GM21367 (cell line): ENCODE data around the gene HIBADH.

Experiments
- ATAC-seq: cut with Tn5 transposase; IDR thresholded peaks from one replicate; pipeline ENCODE4 v1.9.1; 2021; ENCODE audit not compliant: unreplicated experiment

Gene HIBADH

DNA sequence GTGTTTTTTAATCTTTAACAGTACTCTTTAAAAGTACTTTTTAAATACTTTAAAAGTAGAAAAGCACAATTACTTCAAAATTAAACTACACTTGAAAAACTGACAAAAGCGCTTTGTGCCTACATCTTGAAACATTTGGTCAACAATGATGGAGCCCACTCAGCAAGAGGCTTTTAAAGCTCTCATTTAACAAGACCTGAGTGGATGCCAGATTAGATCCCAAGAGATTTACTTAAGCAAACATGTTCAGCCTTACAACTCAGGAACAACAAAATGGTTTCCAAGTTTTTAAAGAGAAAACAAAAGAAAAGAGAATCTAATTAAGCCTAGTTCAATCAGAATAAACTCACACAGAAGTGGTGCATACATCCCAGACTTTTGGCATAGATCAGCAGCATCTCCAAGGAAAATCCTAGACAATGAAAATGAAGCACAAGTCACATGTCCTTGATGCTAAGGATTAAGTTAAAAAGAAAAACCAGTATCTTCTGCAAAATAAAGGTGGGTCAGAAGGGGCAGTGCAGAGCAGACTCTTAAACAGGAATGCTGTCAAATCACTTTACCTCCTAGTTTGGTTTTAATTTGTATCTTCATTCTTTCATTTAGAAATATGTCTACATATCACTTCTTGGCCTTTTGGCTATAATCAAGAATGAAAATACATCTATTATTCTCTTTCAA, 26.2 kb downstream of the HIBADH start:
- no peak for ATAC-seq

DNA sequence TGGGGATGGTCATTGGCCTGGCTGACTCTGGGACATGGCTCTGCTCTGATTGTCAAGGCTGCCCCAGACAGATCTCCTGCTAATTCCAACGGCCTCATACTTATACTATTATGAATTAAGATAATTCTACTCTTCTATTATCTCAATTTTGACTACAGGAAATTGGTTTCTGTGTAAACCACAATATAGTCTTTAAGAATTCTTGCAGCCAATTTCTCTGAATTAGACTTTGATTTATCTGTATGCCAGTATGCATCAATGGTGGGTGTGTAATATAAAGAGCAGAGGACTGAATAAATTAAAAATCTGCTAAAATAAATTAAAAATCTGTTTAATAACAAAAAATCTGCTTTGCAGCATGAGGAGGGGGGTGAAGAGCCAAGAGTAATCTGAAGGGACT, 27.0 kb downstream of the HIBADH start:
- no peak for ATAC-seq

DNA sequence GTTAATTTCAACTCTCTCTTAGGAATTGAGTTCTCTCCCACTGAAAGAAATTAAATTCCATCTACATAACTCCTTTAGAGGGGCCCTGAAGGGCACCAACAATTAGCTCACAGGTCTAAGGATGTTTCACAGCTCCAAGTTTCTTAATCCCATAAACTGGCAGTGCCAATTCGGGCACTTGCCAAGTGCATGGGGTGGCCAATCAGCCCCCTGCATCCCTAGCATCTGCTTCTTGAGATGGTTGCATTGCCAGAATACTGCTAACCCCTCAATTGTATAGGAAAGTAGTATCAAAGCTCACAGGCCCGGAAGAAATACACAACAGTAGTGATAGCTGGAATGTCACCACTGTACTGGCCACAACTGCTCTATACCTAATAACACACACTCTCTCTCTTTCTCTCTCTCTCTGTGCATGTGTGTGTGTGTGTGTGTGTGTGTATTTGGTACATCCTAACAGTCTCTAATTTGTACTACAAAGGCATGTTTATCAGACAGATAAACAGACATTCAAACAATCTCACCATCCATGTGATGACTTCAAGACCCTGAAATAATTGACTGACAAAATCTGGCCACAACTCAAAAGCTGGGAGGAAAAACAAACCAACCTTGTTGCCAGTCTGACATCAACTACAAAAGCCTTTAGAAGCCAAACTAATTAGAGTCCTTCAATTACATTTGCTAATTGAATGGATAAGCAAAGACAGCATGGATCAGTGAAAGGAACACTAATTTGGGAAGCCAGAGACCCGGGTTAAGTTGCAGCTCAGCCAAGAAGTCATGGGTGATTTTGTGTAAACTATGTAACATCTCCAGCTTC, 27.8 kb downstream of the HIBADH start:
- ATAC-seq, result no peak

DNA sequence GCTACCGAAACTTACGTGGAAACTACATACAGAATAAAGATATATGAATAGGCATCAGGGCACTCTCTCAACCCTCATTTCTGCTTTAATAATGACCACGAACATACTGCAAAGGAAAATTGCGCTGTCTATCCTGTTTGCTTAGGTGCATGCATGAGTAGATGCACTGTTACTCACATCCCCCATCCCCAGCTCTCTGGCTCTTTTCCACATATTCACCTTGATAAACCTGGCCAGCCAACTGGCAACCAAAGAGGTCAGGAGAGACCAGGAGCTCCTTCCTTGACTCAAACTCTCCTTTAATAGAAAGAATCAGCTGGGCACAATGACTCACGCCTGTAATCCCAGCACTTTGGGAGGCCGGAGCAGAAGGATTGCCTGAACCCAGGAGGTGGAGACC, 29.6 kb downstream of the HIBADH start:
- no peak for ATAC-seq

DNA sequence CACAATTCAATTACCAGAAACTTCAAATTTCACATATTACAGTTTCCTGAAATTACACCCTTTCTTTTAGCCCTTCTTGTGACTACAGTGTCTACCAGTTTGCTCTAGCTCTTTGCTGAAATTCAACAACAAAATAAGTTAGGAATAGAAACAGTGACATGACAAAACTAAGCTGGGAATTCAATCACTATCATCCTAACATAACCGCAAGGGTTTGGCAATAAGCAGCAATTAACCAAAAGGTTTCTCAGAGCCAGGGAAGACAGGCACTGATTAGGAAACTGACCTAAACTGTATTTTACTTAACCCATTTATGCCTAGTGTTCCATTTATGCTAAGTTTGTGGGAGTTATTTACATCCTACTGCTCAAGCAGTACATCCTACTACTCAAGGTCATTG, 31.3 kb downstream of the HIBADH start:
- ATAC-seq, result no peak

DNA sequence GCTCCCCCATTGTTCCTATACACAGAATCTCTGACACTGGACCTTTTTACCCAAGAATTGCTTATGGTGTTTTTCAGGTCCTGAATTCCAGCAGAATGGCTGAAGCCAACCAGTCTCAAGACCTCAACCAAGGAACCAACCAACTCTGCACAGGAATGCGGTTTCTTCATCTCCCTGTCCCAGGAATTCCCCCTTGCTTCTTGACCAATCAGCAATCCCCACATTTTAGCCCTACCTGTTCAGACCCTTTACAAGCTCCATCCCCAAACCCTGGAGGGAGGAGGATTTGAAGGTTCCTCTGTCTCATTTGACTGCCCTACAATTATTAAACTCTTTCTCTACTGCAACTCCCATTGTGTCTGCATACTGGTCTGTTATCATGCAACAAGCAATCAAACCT, 35.5 kb downstream of the HIBADH start:
- no peak for ATAC-seq

DNA sequence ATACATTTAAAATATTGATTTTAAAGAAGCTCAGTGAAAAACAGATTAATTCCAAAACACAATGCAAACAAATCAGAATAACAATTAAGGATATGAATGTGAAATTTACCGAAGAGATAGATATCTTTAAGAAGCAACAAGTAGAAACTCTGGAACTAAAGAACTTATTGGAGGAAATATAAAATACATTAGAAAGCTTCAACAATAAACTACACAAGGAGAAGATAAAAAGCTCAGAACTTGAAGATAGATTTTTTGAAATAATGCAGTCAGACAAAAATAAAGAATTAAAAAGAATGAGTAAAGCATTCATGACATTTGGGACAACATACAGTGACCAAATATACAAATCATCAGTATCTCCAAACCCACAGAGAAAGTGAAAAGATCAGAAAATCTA, 43.2 kb downstream of the HIBADH start:
- no peak for ATAC-seq

DNA sequence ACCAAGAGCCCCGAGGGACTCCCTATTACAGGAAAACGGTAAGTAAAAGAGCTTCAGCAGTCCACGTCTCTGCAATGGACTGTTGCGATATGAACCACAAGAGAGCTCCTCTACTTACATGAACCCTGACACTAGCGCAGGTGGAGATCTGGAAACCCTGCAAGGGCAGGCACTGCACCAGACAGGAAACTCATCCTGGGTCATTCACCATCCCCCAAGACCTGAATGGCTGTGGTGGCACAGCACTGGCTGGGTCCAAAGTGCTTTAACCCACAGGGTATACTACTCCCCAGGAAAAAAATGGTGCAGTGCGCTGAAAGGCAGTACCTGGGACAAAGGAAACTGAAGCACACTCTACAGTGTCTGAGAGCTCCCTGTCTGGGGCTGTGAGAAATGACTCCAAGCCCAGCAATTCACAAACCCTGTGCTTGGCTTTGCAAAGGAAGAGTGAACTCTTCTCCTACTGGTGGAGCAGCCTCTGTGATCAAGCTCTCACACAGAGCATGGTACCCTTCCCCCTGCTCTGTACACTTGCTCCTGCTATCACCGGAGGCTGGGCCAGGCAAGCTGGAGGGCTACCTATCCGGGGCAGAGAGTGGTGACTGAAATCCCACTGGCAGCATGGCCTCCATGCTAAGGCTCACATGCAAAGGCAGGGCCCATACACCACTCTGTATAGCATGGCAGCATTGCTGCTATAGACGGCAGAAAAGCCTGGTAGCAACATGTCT, 44.9 kb downstream of the HIBADH start:
- no peak for ATAC-seq

DNA sequence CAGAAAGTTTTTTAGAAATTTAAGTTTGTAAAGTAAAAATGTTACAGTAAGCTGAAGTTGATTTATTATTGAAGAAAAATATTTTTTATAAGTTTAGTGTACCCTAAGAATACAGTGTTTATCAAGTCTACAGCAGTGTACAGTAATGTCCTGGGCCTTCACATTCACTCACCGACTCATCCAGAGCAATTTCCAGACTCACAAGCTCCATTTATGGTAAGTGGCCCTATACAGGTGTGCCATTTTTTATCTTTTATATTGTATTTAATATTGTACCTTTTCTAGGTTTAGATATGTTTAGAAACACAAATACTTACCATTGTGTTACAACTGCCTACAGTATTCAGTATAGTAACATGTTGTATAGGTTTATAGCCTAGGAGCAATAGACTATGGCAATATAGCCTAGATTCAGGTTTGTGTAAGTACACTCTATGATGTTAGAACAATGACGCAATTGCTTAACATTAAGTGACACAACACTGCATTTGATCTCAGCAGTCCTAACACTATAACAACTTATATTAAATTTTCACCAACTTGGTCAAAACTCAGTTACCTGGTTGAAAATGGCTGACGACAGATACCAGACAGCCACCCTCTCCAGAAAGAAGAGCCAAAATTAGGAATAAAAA, 45.7 kb downstream of the HIBADH start:
- ATAC-seq, result no peak

DNA sequence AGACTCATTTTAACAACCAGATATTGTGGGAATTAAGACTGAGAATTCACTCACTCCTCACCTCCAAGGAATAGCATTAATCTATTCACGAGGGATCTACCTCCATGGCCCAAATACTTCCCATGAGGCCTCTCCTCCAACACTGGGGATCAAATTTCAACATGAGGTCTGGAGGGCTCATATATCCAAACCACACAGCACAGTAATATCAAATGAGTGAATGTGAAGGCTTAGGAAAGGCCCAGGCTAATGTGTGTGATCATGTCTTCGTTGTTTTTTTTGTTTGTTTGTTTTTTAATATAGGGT, 46.5 kb downstream of the HIBADH start:
- ATAC-seq, result no peak

DNA sequence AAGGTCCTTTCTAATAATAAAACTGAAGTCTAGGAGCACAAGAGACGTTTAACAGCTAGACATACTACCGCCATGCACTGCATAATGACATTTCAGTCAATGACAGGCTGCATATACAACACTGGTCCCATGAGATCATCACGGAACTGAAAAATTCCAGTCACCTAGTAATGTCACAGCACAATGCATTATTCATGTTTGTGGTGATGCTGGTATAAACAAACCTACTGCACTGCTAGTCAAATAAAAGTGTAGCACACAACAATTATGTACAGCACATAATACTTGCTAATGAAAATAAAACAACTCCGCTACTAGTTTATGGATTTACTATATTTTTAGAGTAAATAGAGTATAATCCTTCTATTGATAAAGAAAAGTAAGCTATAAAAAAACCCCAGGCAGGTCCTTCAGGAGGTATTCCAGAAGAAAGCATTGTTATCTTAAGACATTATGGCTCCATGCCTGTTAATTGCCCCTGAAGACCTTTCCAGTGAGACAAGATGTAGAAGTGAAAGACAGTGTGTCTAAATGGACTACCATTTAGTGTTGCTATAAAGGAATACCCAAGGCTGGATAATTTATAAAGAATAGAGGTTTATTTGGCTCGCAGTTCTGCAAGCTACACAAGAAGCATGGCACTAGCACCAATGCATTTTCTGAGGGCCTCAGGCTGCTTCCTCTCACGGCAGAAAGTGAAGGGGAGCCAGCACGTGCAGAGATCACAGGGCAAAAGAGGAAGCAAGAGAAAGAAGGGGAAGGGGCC, 47.1 kb downstream of the HIBADH start:
- no peak for ATAC-seq

DNA sequence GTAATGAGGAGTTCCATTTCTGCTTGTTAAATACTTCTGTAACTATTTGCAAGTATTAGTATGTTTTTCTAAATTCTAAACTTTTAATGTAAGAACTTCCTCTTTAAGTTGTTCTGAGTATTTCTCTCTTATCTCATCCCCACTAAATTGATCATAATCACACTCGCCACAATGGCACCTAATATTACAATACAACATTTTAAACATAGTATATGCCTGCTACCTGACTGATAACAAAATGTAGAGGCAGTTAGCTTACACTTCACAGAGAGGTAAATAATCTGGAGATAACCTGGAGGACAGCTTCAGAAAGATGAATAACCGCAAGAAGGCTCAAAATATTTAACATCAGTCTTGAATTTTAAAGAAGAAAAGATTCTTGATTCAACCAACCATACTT, 48.6 kb downstream of the HIBADH start:
- ATAC-seq, result no peak

DNA sequence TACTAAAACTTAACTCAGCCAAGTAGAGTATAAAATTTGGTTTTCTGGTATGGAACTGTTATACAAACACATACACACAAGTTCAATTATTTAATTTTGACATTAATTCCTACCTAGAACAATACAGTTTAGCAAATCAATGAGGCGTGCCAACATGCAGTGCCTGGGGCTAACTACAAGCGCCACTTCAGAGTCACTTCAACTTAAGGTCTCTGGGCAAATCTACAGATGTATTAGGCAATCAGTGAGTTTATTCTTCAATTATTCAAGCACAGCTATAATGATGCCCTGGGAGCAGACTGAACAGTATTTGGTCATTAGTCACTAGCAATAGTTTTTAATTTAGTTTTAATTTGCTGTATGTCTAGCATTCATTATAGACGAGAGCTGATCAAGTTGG, 51.6 kb downstream of the HIBADH start:
- ATAC-seq, result no peak

DNA sequence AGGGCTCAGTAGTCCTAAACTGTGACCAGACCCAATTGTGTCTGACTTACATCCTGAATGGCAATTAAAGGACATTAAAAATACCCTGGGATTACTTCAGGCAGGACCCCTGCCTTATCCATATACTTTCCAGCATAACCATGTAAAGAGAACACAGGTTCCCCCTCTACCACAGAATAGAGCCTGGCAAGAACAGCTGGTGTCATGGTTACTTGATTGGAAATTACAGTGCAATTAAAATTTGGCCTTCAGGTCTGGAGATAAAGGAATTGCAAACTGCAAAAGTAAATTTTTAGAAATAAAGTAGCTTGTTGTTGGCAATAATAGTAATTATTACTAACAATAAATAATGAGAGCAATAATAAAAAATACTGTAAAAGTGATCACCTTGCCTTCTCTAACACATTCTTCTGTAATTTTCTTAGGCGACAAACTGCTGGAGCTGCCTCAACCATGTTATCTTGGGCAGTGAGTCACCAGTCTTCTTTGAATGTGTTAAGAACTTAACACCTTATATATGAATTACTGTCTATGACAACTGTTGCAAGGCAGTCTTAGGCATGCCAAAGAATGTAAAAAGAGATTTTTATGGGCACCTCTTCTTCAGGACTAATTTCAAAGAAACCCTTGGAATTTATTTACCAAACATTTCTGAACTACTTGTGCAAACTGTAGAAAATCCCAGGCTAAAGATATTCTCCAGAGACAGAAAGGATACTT, 53.7 kb downstream of the HIBADH start:
- ATAC-seq, result no peak

DNA sequence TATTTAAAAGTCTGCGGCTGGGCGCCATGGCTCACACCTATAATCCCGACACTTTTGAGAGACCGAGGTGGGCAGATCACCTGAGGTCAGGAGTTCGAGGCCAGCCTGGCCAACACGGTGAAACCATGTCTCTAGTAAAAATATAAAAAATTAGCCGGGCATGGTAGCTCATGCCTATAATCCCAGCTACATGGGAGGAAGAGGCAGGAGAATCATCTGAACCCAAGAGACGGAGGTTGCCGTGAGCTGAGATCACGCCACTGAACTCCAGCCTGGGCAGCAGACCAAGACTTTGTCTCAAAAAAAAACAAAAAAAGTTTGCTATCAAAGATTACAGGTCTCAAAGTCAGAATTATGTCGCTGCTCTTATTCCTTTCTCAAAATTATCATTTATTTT, 55.5 kb downstream of the HIBADH start:
- no peak for ATAC-seq

DNA sequence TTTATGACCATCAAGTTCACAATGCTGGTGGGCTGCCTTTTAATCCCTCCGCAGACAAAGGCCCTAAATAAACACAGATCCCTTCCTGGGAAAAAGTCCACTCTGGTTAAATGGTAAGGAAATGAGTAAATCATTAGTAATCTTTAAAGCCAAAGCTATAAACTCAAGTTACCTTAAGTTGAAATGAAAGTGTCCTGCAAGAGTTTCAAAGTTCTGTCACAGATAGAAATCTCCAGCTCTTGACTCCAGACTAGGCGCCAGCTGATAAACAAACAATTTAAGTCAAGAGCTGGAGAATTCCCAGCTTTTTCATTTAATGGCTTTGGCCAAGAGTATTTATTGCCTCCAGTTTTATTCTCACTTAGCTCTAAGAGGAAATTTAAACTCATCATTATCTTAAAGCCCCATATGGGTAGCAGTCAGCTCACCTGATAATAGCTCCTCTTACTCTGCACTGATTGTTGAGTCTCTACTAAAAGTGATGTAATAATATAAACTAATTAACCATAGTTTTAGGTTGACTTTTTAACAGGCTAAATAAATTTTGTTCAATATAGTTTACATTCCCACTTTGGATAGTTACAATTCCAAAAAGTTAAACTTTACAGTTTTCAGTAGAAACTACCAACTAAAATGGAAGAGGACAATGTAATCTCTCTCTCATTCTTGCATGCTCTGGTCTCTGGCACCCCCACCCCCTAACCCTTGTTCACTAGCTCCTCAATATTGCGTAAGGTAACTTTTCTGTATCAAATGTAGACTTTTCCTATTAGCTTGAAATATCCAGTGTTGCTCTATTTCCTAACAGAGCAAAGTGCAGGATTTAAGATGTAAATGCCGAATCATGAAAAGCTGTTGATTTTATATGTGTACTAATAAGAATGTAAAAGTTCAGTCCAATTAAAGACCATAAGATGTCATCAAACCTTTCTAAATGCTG, 56.1 kb downstream of the HIBADH start:
- ATAC-seq, result no peak

DNA sequence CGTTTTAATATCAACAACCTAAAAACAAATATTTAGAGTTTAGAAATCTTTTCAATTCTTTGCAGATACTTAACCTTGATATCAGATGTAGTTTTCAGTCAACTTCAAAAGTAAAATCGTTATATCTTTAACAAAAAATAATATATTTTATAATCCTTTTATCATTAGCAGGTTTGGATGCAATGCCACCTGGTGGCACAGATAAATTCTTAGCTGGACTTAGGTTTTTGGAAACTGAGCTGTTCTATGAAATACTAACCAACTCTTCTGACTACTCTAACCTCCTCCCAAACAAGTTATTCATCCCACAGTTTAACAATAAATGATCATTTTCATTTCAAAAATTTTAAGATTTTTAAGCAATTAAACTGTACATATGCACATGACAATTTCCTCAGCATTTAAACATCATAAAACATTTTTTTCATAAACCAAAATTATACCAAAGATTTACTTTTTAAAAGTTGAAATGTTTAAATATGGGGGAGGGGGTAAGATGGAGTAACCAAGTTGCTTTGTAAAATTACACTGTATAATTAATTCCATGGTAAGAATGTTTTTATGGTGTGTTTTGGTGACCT, 56.9 kb downstream of the HIBADH start:
- ATAC-seq, result no peak

DNA sequence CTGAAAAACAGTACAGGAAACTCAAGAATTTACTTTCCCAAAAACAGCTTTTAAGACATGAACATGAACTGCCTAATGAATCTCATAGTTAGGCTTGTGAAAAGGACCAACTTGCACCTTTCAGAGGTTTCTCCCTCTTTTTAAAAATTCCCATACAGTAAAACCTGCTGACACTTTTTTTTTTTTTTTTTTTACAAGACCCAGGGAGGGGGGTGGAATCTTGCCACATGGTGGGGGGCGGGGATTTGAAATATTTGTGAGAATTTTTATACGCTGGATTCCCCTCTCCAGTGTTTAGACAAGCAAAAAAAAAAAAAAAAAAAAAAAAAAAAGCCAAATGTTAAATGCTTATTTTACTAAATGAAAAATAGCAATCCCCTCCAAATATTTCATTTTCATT, 57.4 kb downstream of the HIBADH start:
- ATAC-seq, result no peak

DNA sequence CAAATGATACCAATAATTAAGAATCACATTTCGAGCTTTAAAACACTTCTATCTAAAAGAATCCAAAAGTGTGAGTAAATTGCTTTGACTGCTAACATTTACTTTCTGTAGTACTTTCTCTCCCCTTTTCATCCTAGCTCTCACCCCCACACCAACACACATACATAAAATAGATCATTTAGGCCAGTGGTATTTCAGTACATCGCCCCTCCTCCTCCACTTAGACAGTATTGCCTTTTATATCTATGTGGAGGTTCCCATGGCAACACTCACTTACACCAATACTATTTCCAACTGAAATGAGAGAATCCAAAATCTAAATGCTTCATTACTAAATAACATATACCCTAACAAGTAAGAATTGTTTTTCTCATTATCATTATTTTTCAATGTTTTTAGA, 58.9 kb downstream of the HIBADH start:
- ATAC-seq, result no peak
